Measurements from ENCODE around the gene BFSP2.

Gene BFSP2

GRCh38 chr3:133457025-133457424, 57.2 kb downstream of the BFSP2 start:
- H3K79me2 ChIP-seq (ENCODE audit: insufficient read depth, low read length), result no peaks in the 10 kb centered on the region
- H4K20me1 ChIP-seq (ENCODE audit: insufficient read depth, low read length), result no peaks in the 10 kb centered on the region
- H3K4me1 ChIP-seq (ENCODE audit: insufficient read depth, low read length, severe bottlenecking), result peaks cover 19% of the 10 kb centered on the region
- H3K27ac ChIP-seq (ENCODE audit: low read depth, low read length, poor library complexity, severe bottlenecking), result no peak overlapping the region
- no peak for TF ChIP-seq EZH2 (IDR thresholded peaks at IDR 0.05; ENCODE audit: borderline replicate concordance, low read length)
- TF ChIP-seq, protein P1, sequence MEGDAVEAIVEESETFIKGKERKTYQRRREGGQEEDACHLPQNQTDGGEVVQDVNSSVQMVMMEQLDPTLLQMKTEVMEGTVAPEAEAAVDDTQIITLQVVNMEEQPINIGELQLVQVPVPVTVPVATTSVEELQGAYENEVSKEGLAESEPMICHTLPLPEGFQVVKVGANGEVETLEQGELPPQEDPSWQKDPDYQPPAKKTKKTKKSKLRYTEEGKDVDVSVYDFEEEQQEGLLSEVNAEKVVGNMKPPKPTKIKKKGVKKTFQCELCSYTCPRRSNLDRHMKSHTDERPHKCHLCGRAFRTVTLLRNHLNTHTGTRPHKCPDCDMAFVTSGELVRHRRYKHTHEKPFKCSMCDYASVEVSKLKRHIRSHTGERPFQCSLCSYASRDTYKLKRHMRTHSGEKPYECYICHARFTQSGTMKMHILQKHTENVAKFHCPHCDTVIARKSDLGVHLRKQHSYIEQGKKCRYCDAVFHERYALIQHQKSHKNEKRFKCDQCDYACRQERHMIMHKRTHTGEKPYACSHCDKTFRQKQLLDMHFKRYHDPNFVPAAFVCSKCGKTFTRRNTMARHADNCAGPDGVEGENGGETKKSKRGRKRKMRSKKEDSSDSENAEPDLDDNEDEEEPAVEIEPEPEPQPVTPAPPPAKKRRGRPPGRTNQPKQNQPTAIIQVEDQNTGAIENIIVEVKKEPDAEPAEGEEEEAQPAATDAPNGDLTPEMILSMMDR (IDR thresholded peaks at IDR 0.05; ENCODE audit: low read length), result no peak
- H3K9ac ChIP-seq (ENCODE audit: low read length), result no peak overlapping the region
- H3K27me3 ChIP-seq (ENCODE audit: insufficient read depth, low read length), result no peaks in the 10 kb centered on the region
- no peaks in the 10 kb centered on the region for H3F3A ChIP-seq (ENCODE audit: insufficient read depth, low read length)
- no peak overlapping the region for H2AFZ ChIP-seq (ENCODE audit: low read length)
- H3K9me2 ChIP-seq (ENCODE audit: low read depth, low read length), result no peaks in the 10 kb centered on the region
- no peaks in the 10 kb centered on the region for H3K9me3 ChIP-seq (ENCODE audit: low read length)
- H3K4me3 ChIP-seq (ENCODE audit: low read depth, low read length, poor library complexity, severe bottlenecking), result no peak overlapping the region
- H3K36me3 ChIP-seq (ENCODE audit: insufficient read depth, low read length), result no peaks in the 10 kb centered on the region
- H3K4me2 ChIP-seq (ENCODE audit: low read length), result no peak overlapping the region

GRCh38 chr3:133457465-133458067, 57.7 kb downstream of the BFSP2 start:
- no peak for TF ChIP-seq EZH2 (IDR thresholded peaks at IDR 0.05; ENCODE audit: borderline replicate concordance, low read length)
- TF ChIP-seq, protein P1 (IDR thresholded peaks at IDR 0.05; ENCODE audit: low read length), result peak; percentile 75
- Histone ChIP-seq H3K4me2 (ENCODE audit: low read length) (no peak overlapping the region), H2AFZ (ENCODE audit: low read length) (no peak overlapping the region), H3K4me3 (ENCODE audit: low read depth, low read length, poor library complexity, severe bottlenecking) (no peak overlapping the region), H3K27ac (ENCODE audit: low read depth, low read length, poor library complexity, severe bottlenecking) (no peak overlapping the region), H3K9ac (ENCODE audit: low read length) (no peak overlapping the region), H3K4me1 (ENCODE audit: insufficient read depth, low read length, severe bottlenecking) (peaks cover 24% of the 10 kb centered on the region), H3K79me2 (ENCODE audit: insufficient read depth, low read length) (no peaks in the 10 kb centered on the region), H3K9me2 (ENCODE audit: low read depth, low read length) (no peaks in the 10 kb centered on the region), H3K9me3 (ENCODE audit: low read length) (no peaks in the 10 kb centered on the region), H3K27me3 (ENCODE audit: insufficient read depth, low read length) (no peaks in the 10 kb centered on the region), H4K20me1 (ENCODE audit: insufficient read depth, low read length) (no peaks in the 10 kb centered on the region), H3K36me3 (ENCODE audit: insufficient read depth, low read length) (no peaks in the 10 kb centered on the region), H3F3A (ENCODE audit: insufficient read depth, low read length) (no peaks in the 10 kb centered on the region)

DNA sequence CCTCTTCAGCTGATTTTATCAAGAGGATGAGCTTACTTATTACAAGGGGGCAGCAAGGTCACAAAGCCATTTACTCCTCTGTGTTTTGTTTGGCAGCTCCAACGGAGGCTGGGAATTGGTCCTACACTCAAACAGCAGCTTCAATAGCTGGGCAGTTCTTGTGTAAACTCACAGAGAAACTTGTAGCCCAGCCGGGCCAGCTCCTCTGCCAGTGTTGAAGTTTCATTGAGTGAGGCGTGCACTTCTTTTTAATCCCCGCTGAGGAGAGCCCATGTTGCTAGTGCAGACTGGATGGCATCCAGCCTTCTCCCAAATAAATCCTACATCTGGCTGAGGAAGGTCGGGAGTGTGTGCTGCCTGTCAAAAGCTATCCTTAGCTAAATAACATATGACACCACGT, 59.5 kb downstream of the BFSP2 start:
- Histone ChIP-seq H3K9ac (ENCODE audit: low read length) (no peak overlapping the region), H3K9me2 (ENCODE audit: low read depth, low read length) (no peaks in the 10 kb centered on the region), H3K9me3 (ENCODE audit: low read length) (no peaks in the 10 kb centered on the region), H3K4me1 (ENCODE audit: insufficient read depth, low read length, severe bottlenecking) (peaks cover 42% of the 10 kb centered on the region), H3K27me3 (ENCODE audit: insufficient read depth, low read length) (no peaks in the 10 kb centered on the region), H2AFZ (ENCODE audit: low read length) (no peak overlapping the region), H3K36me3 (ENCODE audit: insufficient read depth, low read length) (no peaks in the 10 kb centered on the region), H3F3A (ENCODE audit: insufficient read depth, low read length) (no peaks in the 10 kb centered on the region; the same call in 1 of the 2 replicates), H4K20me1 (ENCODE audit: insufficient read depth, low read length) (no peaks in the 10 kb centered on the region), H3K79me2 (ENCODE audit: insufficient read depth, low read length) (no peaks in the 10 kb centered on the region), H3K4me3 (ENCODE audit: low read depth, low read length, poor library complexity, severe bottlenecking) (no peak overlapping the region), H3K4me2 (ENCODE audit: low read length) (no peak overlapping the region), H3K27ac (ENCODE audit: low read depth, low read length, poor library complexity, severe bottlenecking) (no peak overlapping the region)
- TF ChIP-seq, protein P1 (IDR thresholded peaks at IDR 0.05; ENCODE audit: low read length), result no peak
- no peak for TF ChIP-seq EZH2 (IDR thresholded peaks at IDR 0.05; ENCODE audit: borderline replicate concordance, low read length)
